Right lobe of liver (tissue), 6 donors: ENCODE data around the gene PPP1R9A. TPM values are rescaled to one million over a fixed set of nuclear protein-coding genes. Genes with fewer than 3 reads are reported as not detected.

Source experiments
- ATAC-seq, 4 donors: fragments of 200-7000 bp; cut with Tn5 transposase; one replicate each; pipeline ENCODE4 v1.9.1; 2020; ENCODE audit warnings: mild to moderate bottlenecking in 4 of 4, moderate library complexity in 4 of 4
- DNase-seq, 3 donors: peaks; one replicate each; pipeline ENCODE4 v3.0.0-alpha.2; 2020
- H3K27ac ChIP-seq, 3 donors: fragments of 200-600 bp; one replicate each; pipeline ENCODE4 v1.8.0; 2022
- H3K27me3 ChIP-seq, 2 donors: fragments of 200-600 bp; one replicate each; pipeline ENCODE4 v1.8.0; 2022
- H3K36me3 ChIP-seq, 4 donors: fragments of 200-600 bp; sonication (generic) in 1 of 4; one replicate each; pipeline versions ENCODE4 v1.5.1 to v1.8.0; 2017 to 2022; ENCODE audit warnings: control low read depth in 1 of 4
- H3K4me1 ChIP-seq, 4 donors: fragments of 200-600 bp; sonication (generic) in 1 of 4; one replicate each; pipeline versions ENCODE4 v1.5.1 to v1.8.0; 2017 to 2022; ENCODE audit warnings: control low read depth in 1 of 4
- H3K4me3 ChIP-seq, 3 donors: fragments of 200-600 bp; one replicate each; pipeline ENCODE4 v1.8.0; 2022
- H3K9me3 ChIP-seq, 4 donors: fragments of 200-600 bp; sonication (generic) in 1 of 4; one replicate each; pipeline versions ENCODE4 v1.5.1 to v1.8.0; 2017 to 2022; ENCODE audit warnings: control low read depth in 1 of 4
- POLR2A ChIP-seq: fragments of 450-650 bp; IDR thresholded peaks from one replicate; pipeline ENCODE4 v1.6.1; 2017; ENCODE audit warnings: antibody characterized with exemption, mild to moderate bottlenecking
- WGBS: methylation state at CpG from one replicate; pipeline ENCODE4 v1.1.6; 2018; ENCODE audit warnings: low coverage, low lambda C conversion rate; ENCODE audit not compliant: insufficient coverage; ENCODE audit errors: missing lambda C conversion rate; 5-methylcytosine and 5-hydroxymethylcytosine counted together
- intact Hi-C, 2 donors: fragments of 100-400 bp; cut with DNase I; formaldehyde crosslinking; loops; one replicate each; pipeline versions ENCODE4 v1.11.2 to v1.14.1; 2022
- total RNA-seq, 6 experiments: library from RNA; depleted of rRNA in 2 of 6; stranded (reverse); fragments of >200 nt in 2 of 6; fragmentation: NEBNext Ultra II Directional in 3 of 6; extraction: Animal tissue kit (Norgen Biotek cat#: 25700) in 3 of 6; gene quantifications; one replicate each; pipeline versions ENCODE4 v1.1.0 to v1.2.4, GENCODE V29; 2016 to 2023
- TF ChIP-seq, protein P1 (sequence below), 4 donors: fragments of 200-600 bp in 3 of 4; fragments of 450-650 bp in 1 of 4; IDR thresholded peaks; one replicate each; pipeline versions ENCODE4 v1.5.1 to v1.8.0; 2016 to 2022; ENCODE audit warnings: antibody characterized with exemption in 4 of 4, mild to moderate bottlenecking in 2 of 4
- donor health status: DM: no; HTN: yes; CAD: no.
- donor health status: DM: no; HTN: no; CAD: no.
- donor health status: DM: no; HTN: no; CAD: no.
- donor health status: DM: no; HTN: yes; CAD: no.
- donor health status: DM: no; HTN: yes; CAD: no.

PPP1R9A gene
- total RNA-seq, 6 experiments from 2014 or later: 0.49 to 2.0 (median 0.81) TPM

DNA sequence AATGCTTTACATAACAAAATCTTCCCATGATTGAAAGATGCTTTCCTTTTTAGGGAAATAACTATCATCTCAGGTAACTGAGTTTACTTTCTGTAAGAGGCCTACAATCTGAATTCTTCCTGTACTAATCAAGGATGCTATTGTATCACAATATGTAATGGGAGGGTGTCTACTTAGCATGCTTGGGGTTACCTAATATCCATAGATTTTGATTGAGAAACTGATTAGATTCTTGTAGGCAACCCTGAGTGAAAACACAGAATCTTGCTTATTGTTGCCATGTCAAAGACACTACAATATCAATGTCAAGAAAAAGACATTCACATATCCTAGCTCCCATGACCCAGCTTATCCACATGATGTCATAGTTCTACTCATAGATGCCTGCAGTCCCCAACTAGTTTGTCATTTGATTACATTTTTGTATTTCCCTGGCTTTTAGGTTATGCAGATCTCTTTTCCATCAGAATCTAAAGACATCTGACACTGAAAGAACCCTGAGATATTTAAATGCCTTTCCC lies 354.6 kb downstream of the PPP1R9A start:
- ATAC-seq: no peak
- intact Hi-C loops: no loop called here
- no peak overlapping the region for H3K4me3 ChIP-seq

DNA sequence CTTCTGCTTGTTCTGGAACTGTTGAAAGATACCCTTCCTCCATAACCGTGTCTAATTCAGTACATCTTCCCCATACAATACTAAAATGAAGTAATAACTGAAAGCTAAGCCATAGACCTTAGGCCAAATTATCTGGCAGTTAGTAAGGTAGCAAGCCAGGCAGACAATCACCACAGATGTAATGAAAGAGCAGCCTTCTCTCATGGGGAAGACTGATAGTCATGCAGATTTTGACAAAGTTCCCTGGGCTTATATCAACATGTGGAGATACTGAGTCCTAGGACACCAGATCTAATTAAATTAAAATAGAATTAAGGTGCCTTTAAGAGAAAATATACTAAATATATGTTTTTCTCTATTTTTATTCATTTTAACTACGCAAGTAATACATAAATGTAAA lies 355.5 kb downstream of the PPP1R9A start:
- H3K27ac ChIP-seq: no peak overlapping the region
- no peaks in the 10 kb centered on the region for H3K36me3 ChIP-seq
- H3K27me3 ChIP-seq: no peaks in the 10 kb centered on the region
- no peaks in the 10 kb centered on the region for H3K4me1 ChIP-seq
- intact Hi-C loops: no loop called here
- DNase-seq: no peak
- ATAC-seq: no peak
- no peak for TF ChIP-seq POLR2A
- TF ChIP-seq, protein P1, sequence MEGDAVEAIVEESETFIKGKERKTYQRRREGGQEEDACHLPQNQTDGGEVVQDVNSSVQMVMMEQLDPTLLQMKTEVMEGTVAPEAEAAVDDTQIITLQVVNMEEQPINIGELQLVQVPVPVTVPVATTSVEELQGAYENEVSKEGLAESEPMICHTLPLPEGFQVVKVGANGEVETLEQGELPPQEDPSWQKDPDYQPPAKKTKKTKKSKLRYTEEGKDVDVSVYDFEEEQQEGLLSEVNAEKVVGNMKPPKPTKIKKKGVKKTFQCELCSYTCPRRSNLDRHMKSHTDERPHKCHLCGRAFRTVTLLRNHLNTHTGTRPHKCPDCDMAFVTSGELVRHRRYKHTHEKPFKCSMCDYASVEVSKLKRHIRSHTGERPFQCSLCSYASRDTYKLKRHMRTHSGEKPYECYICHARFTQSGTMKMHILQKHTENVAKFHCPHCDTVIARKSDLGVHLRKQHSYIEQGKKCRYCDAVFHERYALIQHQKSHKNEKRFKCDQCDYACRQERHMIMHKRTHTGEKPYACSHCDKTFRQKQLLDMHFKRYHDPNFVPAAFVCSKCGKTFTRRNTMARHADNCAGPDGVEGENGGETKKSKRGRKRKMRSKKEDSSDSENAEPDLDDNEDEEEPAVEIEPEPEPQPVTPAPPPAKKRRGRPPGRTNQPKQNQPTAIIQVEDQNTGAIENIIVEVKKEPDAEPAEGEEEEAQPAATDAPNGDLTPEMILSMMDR (IDR thresholded peaks at IDR 0.05): no peak
- no peaks in the 10 kb centered on the region for H3K9me3 ChIP-seq
- H3K4me3 ChIP-seq: no peak overlapping the region
- WGBS: 94% methylated on average over 2 of the region's 2 CpGs

More for the DNA sequence above, 354.6 kb downstream of the PPP1R9A start:
- Histone ChIP-seq H3K9me3 (no peaks in the 10 kb centered on the region), H3K27ac (no peak overlapping the region), H3K4me1 (no peaks in the 10 kb centered on the region), H3K27me3 (no peaks in the 10 kb centered on the region), H3K36me3 (no peaks in the 10 kb centered on the region)
- no peak for DNase-seq
- TF ChIP-seq, protein P1 (IDR thresholded peaks at IDR 0.05): no peak
- TF ChIP-seq POLR2A: no peak

DNA sequence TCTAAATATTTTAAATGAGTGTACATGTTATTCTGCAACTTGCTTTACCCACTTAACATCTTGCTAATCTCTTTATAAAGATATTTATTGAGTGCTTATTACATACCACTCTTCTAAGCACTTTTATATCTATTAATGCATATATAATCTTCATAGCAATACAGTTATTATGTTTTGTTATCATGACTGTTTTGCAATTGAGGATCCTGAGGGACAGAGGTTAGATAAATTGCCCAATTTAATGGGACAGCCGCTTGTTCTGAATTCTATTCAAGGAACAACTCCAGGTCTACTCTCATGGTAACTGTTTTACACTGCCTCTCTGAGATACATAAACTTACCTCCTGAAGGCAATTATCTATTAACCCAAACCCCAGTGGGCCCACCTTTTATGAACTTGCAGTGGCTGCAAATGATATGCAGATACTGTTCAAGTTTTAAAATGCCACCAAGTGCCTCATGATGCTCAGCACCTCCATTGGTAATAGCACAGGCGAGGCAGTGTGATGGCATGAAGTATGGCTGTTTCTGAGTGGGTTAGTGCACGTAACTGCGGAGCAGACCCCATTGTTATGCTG lies 356.5 kb downstream of the PPP1R9A start:
- H3K36me3 ChIP-seq: no peaks in the 10 kb centered on the region
- H3K27me3 ChIP-seq: no peaks in the 10 kb centered on the region
- intact Hi-C loops: no loop called here
- no peak for ATAC-seq
- no peak for DNase-seq
- H3K27ac ChIP-seq: no peak overlapping the region
- 82% methylated on average over 4 of the region's 4 CpGs for WGBS
- H3K4me3 ChIP-seq: no peak overlapping the region
- H3K9me3 ChIP-seq: no peaks in the 10 kb centered on the region
- H3K4me1 ChIP-seq: no peaks in the 10 kb centered on the region
- TF ChIP-seq, protein P1 (IDR thresholded peaks at IDR 0.05): no peak
- no peak for TF ChIP-seq POLR2A

DNA sequence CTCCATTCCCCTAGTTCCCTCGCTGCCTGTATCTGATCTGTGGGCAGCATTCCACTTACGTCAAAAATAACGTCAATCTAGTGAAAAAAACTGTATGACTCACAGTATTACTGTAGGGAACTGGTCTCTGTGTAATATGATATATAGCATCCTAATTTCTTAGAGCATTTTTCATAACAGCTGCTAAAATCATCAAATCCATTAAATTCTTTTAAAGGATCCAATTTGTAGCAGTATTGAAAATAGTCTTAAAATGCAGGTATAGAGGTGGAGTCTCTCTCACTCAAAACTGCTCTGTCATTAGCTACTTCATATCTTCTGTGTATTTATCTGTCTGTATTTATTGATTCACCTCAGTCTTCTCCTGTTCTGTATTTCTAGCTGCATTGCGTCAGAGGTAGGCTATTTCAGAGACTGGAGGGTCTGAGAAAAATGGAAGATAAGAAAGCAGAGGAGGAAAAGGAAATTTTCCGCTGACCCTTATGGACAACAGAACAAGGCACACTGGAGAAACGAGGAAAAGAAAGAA lies 357.0 kb downstream of the PPP1R9A start:
- WGBS: 77% methylated on average over 6 of the region's 6 CpGs
- Histone ChIP-seq H3K9me3 (no peaks in the 10 kb centered on the region), H3K27ac (no peak overlapping the region), H3K27me3 (no peaks in the 10 kb centered on the region), H3K4me3 (no peak overlapping the region), H3K36me3 (no peaks in the 10 kb centered on the region), H3K4me1 (no peaks in the 10 kb centered on the region)
- TF ChIP-seq, protein P1 (IDR thresholded peaks at IDR 0.05): no peak
- no peak for TF ChIP-seq POLR2A
- intact Hi-C loops: no loop called here
- ATAC-seq (no peak), DNase-seq (no peak)
